ENCODE data around the gene CRYBA2.

GRCh38 chr2:218997731-218998130 lies 4.5 kb upstream of the CRYBA2 start:
- TF ChIP-seq POLR2AphosphoS5 (IDR thresholded peaks at IDR 0.05; ENCODE audit: low read depth, low read length) (no peak), CTCF (IDR thresholded peaks at IDR 0.05) (no peak), REST (IDR thresholded peaks at IDR 0.05; ENCODE audit: insufficient read depth in 1 of 2, low read depth in 2 of 2, low read length in 1 of 2) (no peak), SIN3A (IDR thresholded peaks at IDR 0.05; ENCODE audit: borderline replicate concordance, insufficient read depth, low read depth, low read length) (no peak)
